Measurements from ENCODE around the gene EFNA1.

Gene EFNA1

GRCh38 chr1:155177192-155177917, 49.7 kb downstream of the EFNA1 start:
- H4K20me1 ChIP-seq (ENCODE audit: insufficient read depth, low read length), result no peaks in the 10 kb centered on the region
- H3K4me1 ChIP-seq (ENCODE audit: insufficient read depth, low read length), result peaks cover 38% of the 10 kb centered on the region
- H3K27me3 ChIP-seq (ENCODE audit: insufficient read depth, low read length, poor library complexity), result no peaks in the 10 kb centered on the region
- DNase-seq, result no peak
- peaks cover 7% of the 10 kb centered on the region for H3K79me2 ChIP-seq (ENCODE audit: insufficient read depth, low read length)
- no peaks in the 10 kb centered on the region for H3K9me3 ChIP-seq (ENCODE audit: insufficient read depth, low read length, severe bottlenecking)
- peak overlapping the region; percentile 73 for H2AFZ ChIP-seq (ENCODE audit: low read depth, low read length)
- TF ChIP-seq, protein P1, sequence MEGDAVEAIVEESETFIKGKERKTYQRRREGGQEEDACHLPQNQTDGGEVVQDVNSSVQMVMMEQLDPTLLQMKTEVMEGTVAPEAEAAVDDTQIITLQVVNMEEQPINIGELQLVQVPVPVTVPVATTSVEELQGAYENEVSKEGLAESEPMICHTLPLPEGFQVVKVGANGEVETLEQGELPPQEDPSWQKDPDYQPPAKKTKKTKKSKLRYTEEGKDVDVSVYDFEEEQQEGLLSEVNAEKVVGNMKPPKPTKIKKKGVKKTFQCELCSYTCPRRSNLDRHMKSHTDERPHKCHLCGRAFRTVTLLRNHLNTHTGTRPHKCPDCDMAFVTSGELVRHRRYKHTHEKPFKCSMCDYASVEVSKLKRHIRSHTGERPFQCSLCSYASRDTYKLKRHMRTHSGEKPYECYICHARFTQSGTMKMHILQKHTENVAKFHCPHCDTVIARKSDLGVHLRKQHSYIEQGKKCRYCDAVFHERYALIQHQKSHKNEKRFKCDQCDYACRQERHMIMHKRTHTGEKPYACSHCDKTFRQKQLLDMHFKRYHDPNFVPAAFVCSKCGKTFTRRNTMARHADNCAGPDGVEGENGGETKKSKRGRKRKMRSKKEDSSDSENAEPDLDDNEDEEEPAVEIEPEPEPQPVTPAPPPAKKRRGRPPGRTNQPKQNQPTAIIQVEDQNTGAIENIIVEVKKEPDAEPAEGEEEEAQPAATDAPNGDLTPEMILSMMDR (IDR thresholded peaks at IDR 0.05; ENCODE audit: borderline replicate concordance, extremely low read depth, low read length, poor library complexity, severe bottlenecking), result no peak
- TF ChIP-seq EZH2 (IDR thresholded peaks at IDR 0.05; ENCODE audit: borderline replicate concordance, low read depth, low read length, severe bottlenecking), result no peak
- H3K27ac ChIP-seq (ENCODE audit: low read length), result peak overlapping the region; percentile 70
- H3K4me3 ChIP-seq (ENCODE audit: low read depth in 1 of 2, low read length in 2 of 2), result peak overlapping the region in 1 of 2 experiments; percentile 24; a peak in 1 of 4 replicates
- no peak for ATAC-seq (ENCODE audit: insufficient read depth, low read depth)
- H3K4me2 ChIP-seq (ENCODE audit: insufficient read depth, low read length), result peak overlapping the region; percentile 49
- peaks cover 12% of the 10 kb centered on the region; the same call in 1 of the 2 replicates for H3K36me3 ChIP-seq (ENCODE audit: insufficient read depth, low read length)
- peak overlapping the region; percentile 19; the same call in 1 of the 2 replicates for H3K9ac ChIP-seq (ENCODE audit: low read depth, low read length)

DNA sequence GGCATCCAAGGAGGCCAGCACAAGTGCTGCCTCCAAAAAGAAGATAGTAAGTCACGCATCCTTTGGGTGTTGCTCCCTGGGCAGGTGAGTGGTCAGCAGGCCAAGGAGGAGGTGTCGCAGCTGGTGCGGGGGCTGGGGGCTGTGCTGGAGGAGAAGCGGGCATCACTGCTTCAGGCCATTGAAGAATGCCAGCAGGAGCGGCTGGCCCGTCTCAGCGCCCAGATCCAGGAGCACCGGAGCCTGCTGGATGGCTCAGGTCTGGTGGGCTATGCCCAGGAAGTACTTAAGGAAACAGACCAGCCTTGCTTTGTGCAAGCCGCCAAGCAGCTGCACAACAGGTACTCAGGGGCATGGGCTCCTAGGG, 50.2 kb downstream of the EFNA1 start:
- H3K79me2 ChIP-seq (ENCODE audit: insufficient read depth, low read length), result peaks cover 2% of the 10 kb centered on the region
- H3K9me3 ChIP-seq (ENCODE audit: insufficient read depth, low read length, severe bottlenecking), result no peaks in the 10 kb centered on the region
- no peak overlapping the region for H3K4me3 ChIP-seq (ENCODE audit: low read depth in 1 of 2, low read length in 2 of 2)
- peaks cover 35% of the 10 kb centered on the region for H3K4me1 ChIP-seq (ENCODE audit: insufficient read depth, low read length)
- H3K9ac ChIP-seq (ENCODE audit: low read depth, low read length), result no peak overlapping the region
- no peaks in the 10 kb centered on the region for H3K27me3 ChIP-seq (ENCODE audit: insufficient read depth, low read length, poor library complexity)
- ATAC-seq (ENCODE audit: insufficient read depth, low read depth), result no peak
- peaks cover 12% of the 10 kb centered on the region; the same call in 1 of the 2 replicates for H3K36me3 ChIP-seq (ENCODE audit: insufficient read depth, low read length)
- no peak for DNase-seq
- no peak overlapping the region for H3K27ac ChIP-seq (ENCODE audit: low read length)
- TF ChIP-seq, protein P1 (IDR thresholded peaks at IDR 0.05; ENCODE audit: borderline replicate concordance, extremely low read depth, low read length, poor library complexity, severe bottlenecking), result no peak
- no peak for TF ChIP-seq EZH2 (IDR thresholded peaks at IDR 0.05; ENCODE audit: borderline replicate concordance, low read depth, low read length, severe bottlenecking)
- H3K4me2 ChIP-seq (ENCODE audit: insufficient read depth, low read length), result no peak overlapping the region
- H2AFZ ChIP-seq (ENCODE audit: low read depth, low read length), result no peak overlapping the region
- H4K20me1 ChIP-seq (ENCODE audit: insufficient read depth, low read length), result no peaks in the 10 kb centered on the region

DNA sequence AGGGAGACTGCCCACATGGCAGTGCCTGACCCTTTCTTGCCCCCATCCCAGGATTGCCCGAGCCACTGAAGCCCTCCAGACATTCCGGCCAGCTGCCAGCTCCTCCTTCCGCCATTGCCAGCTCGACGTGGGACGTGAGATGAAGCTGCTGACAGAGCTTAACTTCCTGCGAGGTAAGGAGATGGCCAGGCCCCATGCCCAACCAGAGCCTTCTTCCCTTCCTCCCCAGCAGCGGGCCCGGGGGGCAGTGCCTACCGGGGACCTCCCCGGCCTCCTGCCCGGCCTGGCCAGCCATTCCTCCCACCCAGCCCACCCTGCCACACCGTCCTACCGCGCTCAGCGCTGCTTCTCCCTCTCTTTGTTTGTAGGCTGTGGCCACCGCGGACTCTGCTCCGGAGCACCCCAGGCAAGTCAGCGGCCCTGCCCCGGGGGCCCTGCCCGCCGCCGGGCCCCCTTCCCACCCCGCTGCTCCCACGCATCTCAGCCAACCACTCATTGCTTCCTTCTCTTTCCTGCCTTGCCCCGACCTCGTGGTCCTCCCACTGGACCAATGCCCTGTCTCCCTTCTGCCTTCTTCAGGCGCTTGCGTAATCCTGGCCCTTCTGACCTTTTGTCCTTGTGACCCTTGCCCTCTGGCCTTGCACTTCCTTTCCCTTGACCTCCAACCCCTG, 50.9 kb downstream of the EFNA1 start:
- TF ChIP-seq, protein P1 (IDR thresholded peaks at IDR 0.05; ENCODE audit: borderline replicate concordance, extremely low read depth, low read length, poor library complexity, severe bottlenecking), result no peak
- no peak for TF ChIP-seq EZH2 (IDR thresholded peaks at IDR 0.05; ENCODE audit: borderline replicate concordance, low read depth, low read length, severe bottlenecking)

More for the DNA sequence above, 50.9 kb downstream of the EFNA1 start:
- DNase-seq (no peak), ATAC-seq (ENCODE audit: insufficient read depth, low read depth) (no peak)
- H4K20me1 ChIP-seq (ENCODE audit: insufficient read depth, low read length), result no peaks in the 10 kb centered on the region
- no peaks in the 10 kb centered on the region for H3K79me2 ChIP-seq (ENCODE audit: insufficient read depth, low read length)
- H3K4me3 ChIP-seq (ENCODE audit: low read depth in 1 of 2, low read length in 2 of 2), result no peak overlapping the region
- no peaks in the 10 kb centered on the region for H3K9me3 ChIP-seq (ENCODE audit: insufficient read depth, low read length, severe bottlenecking)
- H2AFZ ChIP-seq (ENCODE audit: low read depth, low read length), result no peak overlapping the region
- H3K4me1 ChIP-seq (ENCODE audit: insufficient read depth, low read length), result peaks cover 31% of the 10 kb centered on the region
- no peak overlapping the region for H3K27ac ChIP-seq (ENCODE audit: low read length)
- no peak overlapping the region for H3K4me2 ChIP-seq (ENCODE audit: insufficient read depth, low read length)
- no peaks in the 10 kb centered on the region for H3K27me3 ChIP-seq (ENCODE audit: insufficient read depth, low read length, poor library complexity)
- no peak overlapping the region for H3K9ac ChIP-seq (ENCODE audit: low read depth, low read length)
- peaks cover 12% of the 10 kb centered on the region; the same call in 1 of the 2 replicates for H3K36me3 ChIP-seq (ENCODE audit: insufficient read depth, low read length)

All from DND-41 (cell line).